K562 treated with DMSO at 1 percent for 24 hours (cell line): ENCODE measurements around the gene ARRDC3. TPM values are rescaled to one million over a fixed set of nuclear protein-coding genes. Genes with fewer than 3 reads are reported as not detected.

Source experiments
- total RNA-seq: library from RNA; unstranded; fragments of 300-600 nt; gene quantifications from 2 replicates; pipeline ENCODE4 v1.2.3, GENCODE V29; 2022; ENCODE audit warnings: low read depth; ENCODE audit not compliant: insufficient read depth

ARRDC3 gene, protein sequence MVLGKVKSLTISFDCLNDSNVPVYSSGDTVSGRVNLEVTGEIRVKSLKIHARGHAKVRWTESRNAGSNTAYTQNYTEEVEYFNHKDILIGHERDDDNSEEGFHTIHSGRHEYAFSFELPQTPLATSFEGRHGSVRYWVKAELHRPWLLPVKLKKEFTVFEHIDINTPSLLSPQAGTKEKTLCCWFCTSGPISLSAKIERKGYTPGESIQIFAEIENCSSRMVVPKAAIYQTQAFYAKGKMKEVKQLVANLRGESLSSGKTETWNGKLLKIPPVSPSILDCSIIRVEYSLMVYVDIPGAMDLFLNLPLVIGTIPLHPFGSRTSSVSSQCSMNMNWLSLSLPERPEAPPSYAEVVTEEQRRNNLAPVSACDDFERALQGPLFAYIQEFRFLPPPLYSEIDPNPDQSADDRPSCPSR
- 6.1 and 7.5 TPM in 2 replicates for total RNA-seq

DNA sequence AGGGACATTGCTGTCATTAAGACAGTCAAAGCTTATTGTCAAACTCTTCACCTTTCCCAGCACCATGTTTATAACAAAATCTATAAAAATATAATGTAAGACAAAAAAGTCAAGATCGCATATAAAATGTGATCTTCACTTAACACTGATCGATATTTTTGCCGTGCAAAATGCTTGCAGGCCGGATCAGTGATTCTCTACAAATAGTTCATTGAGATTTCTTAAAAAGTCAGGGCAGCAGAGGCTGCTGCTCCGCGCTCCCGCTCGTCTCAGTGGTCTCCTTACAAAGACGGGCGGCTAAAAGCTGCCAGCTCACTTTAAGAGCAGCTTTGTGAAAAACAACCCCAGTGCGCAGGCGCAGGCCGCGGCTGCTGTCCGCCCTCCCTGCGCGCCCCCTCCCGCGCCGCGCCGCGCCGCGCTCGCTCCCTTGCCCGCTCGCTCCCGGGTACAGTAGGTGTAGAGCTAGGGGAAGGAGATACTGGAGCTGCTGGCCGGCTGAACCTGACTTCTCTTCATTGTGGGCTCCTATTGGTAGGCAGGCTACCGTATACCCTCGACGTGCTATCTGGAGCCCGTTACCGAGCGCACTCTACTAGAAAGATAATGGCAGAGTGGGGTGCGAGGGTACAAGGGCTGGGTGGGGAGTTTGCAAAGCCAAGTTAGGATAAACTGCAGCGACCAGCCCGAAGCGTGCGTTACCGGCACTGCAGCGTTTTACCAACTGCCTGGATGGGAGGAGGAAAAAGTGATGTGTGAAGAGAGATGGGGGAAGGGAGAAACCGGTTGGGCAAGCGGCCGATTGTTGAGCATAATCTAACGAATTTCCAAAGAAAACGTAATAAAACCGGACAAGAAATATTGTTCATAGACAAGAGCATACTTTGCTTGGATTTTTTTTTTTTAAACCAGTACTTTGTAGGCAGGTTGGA lies at the start of gene ARRDC3:
TSS of gene ARRDC3 (minus strand) at position 291 of the 929 bp plus-strand sequence. CDS start at position 66, 225 bp downstream.

